Activated CD4-positive, alpha-beta memory T cell treated with anti-CD3 and anti-CD28 coated beads for 36 hours (primary cell): ENCODE measurements around the gene PRKAB2. TPM values are rescaled to one million over a fixed set of nuclear protein-coding genes. Genes with fewer than 3 reads are reported as not detected.

ENCODE experiments used
- total RNA-seq, 2 experiments: library from RNA; stranded (reverse); gene quantifications; one replicate each; pipeline ENCODE4 v1.2.3, GENCODE V29; 2021

The PRKAB2 gene
- total RNA-seq, 2 experiments from 2014 or later, result 7.0 to 7.4 TPM

Other genes with a start within 250 kb of the PRKAB2 start
- 1 to 10 TPM; 7.8 to 7.9 TPM for gene NBPF12, start 234.1 kb downstream of the PRKAB2 start, total RNA-seq
- gene FMO5, start 52.9 kb upstream of the PRKAB2 start, total RNA-seq, result under 1 TPM; 0.27 to 0.33 TPM
- gene CHD1L, start 70.2 kb upstream of the PRKAB2 start, total RNA-seq, result 10 to 100 TPM; 71.2 to 72.0 TPM